H1 (cell line): ENCODE measurements around the gene DKC1. TPM values are rescaled to one million over a fixed set of nuclear protein-coding genes. Genes with fewer than 3 reads are reported as not detected.

Source experiments
- BRCA1 ChIP-seq: IDR thresholded peaks from 2 replicates; pipeline ENCODE4 v1.6.1; 2012; ENCODE audit warnings: low read depth, low read length, improper control_type of control experiment
- CBX8 ChIP-seq: fragments of 300-800, 300-1000 bp; sonication (generic); IDR thresholded peaks from 2 replicates; pipeline ENCODE4 v1.7.1; 2016; ENCODE audit warnings: low read depth, low read length, borderline replicate concordance
- CHD2 ChIP-seq: IDR thresholded peaks from 2 replicates; pipeline ENCODE4 v1.6.1; 2012; ENCODE audit warnings: low read length, improper control_type of control experiment
- RAD21 ChIP-seq, 2 experiments: IDR thresholded peaks in 1 of 2; conservative IDR thresholded peaks in 1 of 2; 2 replicates each; pipeline ENCODE4 v1.6.1; 2011; ENCODE audit warnings: low read depth in 2 of 2, low read length in 2 of 2, improper control_type of control experiment in 1 of 2, inconsistent platforms in 1 of 2, mild to moderate bottlenecking in 1 of 2, moderate library complexity in 1 of 2
- RFX5 ChIP-seq: IDR thresholded peaks from 2 replicates; pipeline ENCODE4 v1.6.1; 2011; ENCODE audit warnings: low read depth, low read length, improper control_type of control experiment, borderline replicate concordance
- SAP30 ChIP-seq: fragments of 300-600 bp; sonication (generic); IDR thresholded peaks from 2 replicates; pipeline ENCODE4 v1.7.1; 2012; ENCODE audit warnings: low read length, moderate library complexity, mild to moderate bottlenecking, inconsistent platforms; ENCODE audit not compliant: insufficient read depth, insufficient replicate concordance
- SP4 ChIP-seq: IDR thresholded peaks from 2 replicates; pipeline ENCODE4 v1.6.1; 2012; ENCODE audit warnings: low read length, inconsistent platforms
- polyA plus RNA-seq, 7 experiments: library from polyadenylated mRNA; depleted of rRNA in 3 of 7; stranded (reverse) in 5 of 7; unstranded in 2 of 7; fragments of >200 nt in 5 of 7; fragments of 200-250 nt in 2 of 7; gene quantifications; 1 replicate in 5 of 7; 2 replicates in 1 of 7; 4 replicates in 1 of 7; pipeline versions ENCODE4 v1.2.1 to v1.2.3, GENCODE V29; 2011 to 2013; ENCODE audit warnings: missing spikeins in 2 of 7, mixed read lengths in 2 of 7
- total RNA-seq: library from RNA; stranded (reverse); fragmentation: NEBNext Ultra II Directional; extraction: Animal tissue kit (Norgen Biotek cat#: 25700); gene quantifications from 2 replicates; pipeline ENCODE4 v1.2.1, GENCODE V29; 2021
- TF ChIP-seq, protein P1 (sequence below): IDR thresholded peaks from 2 replicates; pipeline ENCODE4 v1.6.1; 2012; ENCODE audit warnings: low read length, inconsistent platforms

DKC1 gene
- total and polyA plus RNA-seq, 2 of the 8 experiments (the other 6 are each of a cell fraction or from before 2014, with no cell fraction given), result 65.6 to 143 TPM

DNA sequence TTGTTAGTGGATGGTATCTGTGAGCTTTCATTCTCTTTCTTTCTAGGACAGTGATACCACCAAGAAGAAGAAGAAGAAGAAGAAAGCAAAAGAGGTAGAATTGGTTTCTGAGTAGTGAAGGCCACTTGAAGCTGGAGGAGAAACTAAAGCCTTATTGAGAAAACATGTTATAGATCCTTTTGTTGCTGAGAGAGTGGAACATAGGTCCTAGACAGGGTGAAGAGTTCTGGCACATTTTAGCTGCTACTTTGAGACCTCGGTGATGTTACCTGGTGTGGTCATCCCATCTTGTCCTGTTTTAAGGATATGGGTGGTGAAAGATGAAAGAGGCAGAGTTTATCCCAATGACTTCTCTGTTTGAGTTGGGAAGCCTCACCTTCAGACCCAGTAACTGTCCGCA, 14.1 kb downstream of the DKC1 start (continued):
- TF ChIP-seq, protein P1, sequence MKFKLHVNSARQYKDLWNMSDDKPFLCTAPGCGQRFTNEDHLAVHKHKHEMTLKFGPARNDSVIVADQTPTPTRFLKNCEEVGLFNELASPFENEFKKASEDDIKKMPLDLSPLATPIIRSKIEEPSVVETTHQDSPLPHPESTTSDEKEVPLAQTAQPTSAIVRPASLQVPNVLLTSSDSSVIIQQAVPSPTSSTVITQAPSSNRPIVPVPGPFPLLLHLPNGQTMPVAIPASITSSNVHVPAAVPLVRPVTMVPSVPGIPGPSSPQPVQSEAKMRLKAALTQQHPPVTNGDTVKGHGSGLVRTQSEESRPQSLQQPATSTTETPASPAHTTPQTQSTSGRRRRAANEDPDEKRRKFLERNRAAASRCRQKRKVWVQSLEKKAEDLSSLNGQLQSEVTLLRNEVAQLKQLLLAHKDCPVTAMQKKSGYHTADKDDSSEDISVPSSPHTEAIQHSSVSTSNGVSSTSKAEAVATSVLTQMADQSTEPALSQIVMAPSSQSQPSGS, result no peak
- TF ChIP-seq BRCA1 (no peak), CBX8 (no peak), RFX5 (no peak), SP4 (no peak), RAD21 (IDR thresholded peaks at IDR 0.05 in 1 of 2, conservative IDR thresholded peaks at IDR 0.05 in 1 of 2; ENCODE audit: low read depth in 2 of 2, low read length in 2 of 2) (no peak), CHD2 (no peak), SAP30 (no peak)
- TF ChIP-seq, all 59 proteins: peak for 0
